HEK293 (cell line): ENCODE results near the gene RPL13A.
A peak's percentile ranks its signal among the peaks of the same experiment; 100 is the strongest.

Experiments
- GLIS2 ChIP-seq: fragments of 450-650 bp; formaldehyde crosslinking; IDR thresholded peaks from 2 replicates; pipeline ENCODE4 v1.5.1; 2016; ENCODE audit warnings: missing biosample characterization, missing genetic modification characterization
- KLF16 ChIP-seq: fragments of 450-650 bp; formaldehyde crosslinking; IDR thresholded peaks from 2 replicates; pipeline ENCODE4 v1.5.1; 2017; ENCODE audit warnings: missing biosample characterization, missing genetic modification characterization
- MYNN ChIP-seq: fragments of 450-650 bp; formaldehyde crosslinking; IDR thresholded peaks from 2 replicates; pipeline ENCODE4 v1.5.1; 2016; ENCODE audit warnings: missing biosample characterization, missing genetic modification characterization, borderline replicate concordance
- PBX3 ChIP-seq: sonication (generic); formaldehyde crosslinking; IDR thresholded peaks from 2 replicates; pipeline ENCODE4 v1.8.1; 2022; ENCODE audit warnings: mild to moderate bottlenecking, moderate library complexity, missing genetic modification reagents
- YY2 ChIP-seq: fragments of 450-650 bp; formaldehyde crosslinking; IDR thresholded peaks from 2 replicates; pipeline ENCODE4 v1.5.1; 2016; ENCODE audit warnings: missing biosample characterization, missing genetic modification characterization
- ZFP37 ChIP-seq: fragments of 450-650 bp; formaldehyde crosslinking; IDR thresholded peaks from 2 replicates; pipeline ENCODE4 v1.5.1; 2016; ENCODE audit warnings: missing biosample characterization, missing genetic modification characterization
- ZNF114 ChIP-seq: fragments of 450-650 bp; formaldehyde crosslinking; IDR thresholded peaks from 2 replicates; pipeline ENCODE4 v1.5.0; 2017; ENCODE audit warnings: missing biosample characterization, missing genetic modification characterization
- ZNF214 ChIP-seq: fragments of 450-650 bp; formaldehyde crosslinking; IDR thresholded peaks from 2 replicates; pipeline ENCODE4 v1.5.1; 2017; ENCODE audit warnings: missing biosample characterization, mild to moderate bottlenecking, missing genetic modification characterization, borderline replicate concordance
- ZNF221 ChIP-seq: fragments of 450-650 bp; formaldehyde crosslinking; IDR thresholded peaks from 2 replicates; pipeline ENCODE4 v1.5.1; 2017; ENCODE audit warnings: missing biosample characterization, missing genetic modification characterization, borderline replicate concordance
- ZNF223 ChIP-seq: fragments of 450-650 bp; formaldehyde crosslinking; IDR thresholded peaks from 2 replicates; pipeline ENCODE4 v1.5.1; 2016; ENCODE audit warnings: missing biosample characterization, missing genetic modification characterization
- ZNF280D ChIP-seq: fragments of 450-650 bp; formaldehyde crosslinking; IDR thresholded peaks from 2 replicates; pipeline ENCODE4 v1.5.1; 2016; ENCODE audit warnings: missing biosample characterization, missing genetic modification characterization
- ZNF292 ChIP-seq: fragments of 450-650 bp; formaldehyde crosslinking; IDR thresholded peaks from 2 replicates; pipeline ENCODE4 v1.5.1; 2016; ENCODE audit warnings: low read depth, missing biosample characterization, missing genetic modification characterization, borderline replicate concordance
- ZNF302 ChIP-seq: fragments of 450-650 bp; formaldehyde crosslinking; IDR thresholded peaks from 2 replicates; pipeline ENCODE4 v1.5.1; 2016; ENCODE audit warnings: missing biosample characterization, missing genetic modification characterization, low read depth
- ZNF324 ChIP-seq: fragments of 450-650 bp; formaldehyde crosslinking; IDR thresholded peaks from 2 replicates; pipeline ENCODE4 v1.5.1; 2016; ENCODE audit warnings: missing biosample characterization, missing genetic modification characterization
- ZNF404 ChIP-seq: fragments of 450-650 bp; formaldehyde crosslinking; IDR thresholded peaks from 2 replicates; pipeline ENCODE4 v1.5.1; 2017; ENCODE audit warnings: missing biosample characterization, missing genetic modification characterization
- ZNF514 ChIP-seq: fragments of 450-650 bp; formaldehyde crosslinking; IDR thresholded peaks from 2 replicates; pipeline ENCODE4 v1.5.1; 2016; ENCODE audit warnings: missing biosample characterization, missing genetic modification characterization
- ZNF530 ChIP-seq: fragments of 450-650 bp; formaldehyde crosslinking; IDR thresholded peaks from 2 replicates; pipeline ENCODE4 v1.5.1; 2016; ENCODE audit warnings: low read depth, missing biosample characterization, missing genetic modification characterization
- ZNF600 ChIP-seq: fragments of 450-650 bp; formaldehyde crosslinking; IDR thresholded peaks from 2 replicates; pipeline ENCODE4 v1.5.1; 2016; ENCODE audit warnings: missing biosample characterization, missing genetic modification characterization
- ZNF624 ChIP-seq: fragments of 450-650 bp; formaldehyde crosslinking; IDR thresholded peaks from 2 replicates; pipeline ENCODE4 v1.5.1; 2017; ENCODE audit warnings: missing biosample characterization, missing genetic modification characterization
- ZNF701 ChIP-seq: fragments of 450-650 bp; formaldehyde crosslinking; IDR thresholded peaks from 2 replicates; pipeline ENCODE4 v1.5.1; 2016; ENCODE audit warnings: missing biosample characterization, missing genetic modification characterization
- ZNF777 ChIP-seq: fragments of 450-650 bp; formaldehyde crosslinking; IDR thresholded peaks from 2 replicates; pipeline ENCODE4 v1.5.1; 2017; ENCODE audit warnings: missing biosample characterization, missing genetic modification characterization, borderline replicate concordance
- ZNF843 ChIP-seq: fragments of 450-650 bp; formaldehyde crosslinking; IDR thresholded peaks from 2 replicates; pipeline ENCODE4 v1.5.1; 2016; ENCODE audit warnings: missing biosample characterization, missing genetic modification characterization
- ZSCAN5A ChIP-seq: fragments of 450-650 bp; formaldehyde crosslinking; IDR thresholded peaks from 2 replicates; pipeline ENCODE4 v1.5.1; 2016; ENCODE audit warnings: missing biosample characterization, missing genetic modification characterization
- TF ChIP-seq, protein P1 (sequence below): fragments of 450-650 bp; formaldehyde crosslinking; IDR thresholded peaks from 2 replicates; pipeline ENCODE4 v1.5.1; 2017; ENCODE audit warnings: missing biosample characterization, missing genetic modification characterization
- TF ChIP-seq, protein P2 (sequence below): fragments of 450-650 bp; formaldehyde crosslinking; IDR thresholded peaks from 2 replicates; pipeline ENCODE4 v1.5.1; 2017; ENCODE audit warnings: missing biosample characterization, missing genetic modification characterization
- TF ChIP-seq, protein P3 (sequence below): fragments of 450-650 bp; formaldehyde crosslinking; IDR thresholded peaks from 2 replicates; pipeline ENCODE4 v1.5.1; 2016; ENCODE audit warnings: missing biosample characterization, missing genetic modification characterization
- TF ChIP-seq, protein P4 (sequence below): fragments of 450-650 bp; formaldehyde crosslinking; IDR thresholded peaks from 2 replicates; pipeline ENCODE4 v1.5.1; 2016; ENCODE audit warnings: missing biosample characterization, missing genetic modification characterization, low read depth

Gene RPL13A

DNA sequence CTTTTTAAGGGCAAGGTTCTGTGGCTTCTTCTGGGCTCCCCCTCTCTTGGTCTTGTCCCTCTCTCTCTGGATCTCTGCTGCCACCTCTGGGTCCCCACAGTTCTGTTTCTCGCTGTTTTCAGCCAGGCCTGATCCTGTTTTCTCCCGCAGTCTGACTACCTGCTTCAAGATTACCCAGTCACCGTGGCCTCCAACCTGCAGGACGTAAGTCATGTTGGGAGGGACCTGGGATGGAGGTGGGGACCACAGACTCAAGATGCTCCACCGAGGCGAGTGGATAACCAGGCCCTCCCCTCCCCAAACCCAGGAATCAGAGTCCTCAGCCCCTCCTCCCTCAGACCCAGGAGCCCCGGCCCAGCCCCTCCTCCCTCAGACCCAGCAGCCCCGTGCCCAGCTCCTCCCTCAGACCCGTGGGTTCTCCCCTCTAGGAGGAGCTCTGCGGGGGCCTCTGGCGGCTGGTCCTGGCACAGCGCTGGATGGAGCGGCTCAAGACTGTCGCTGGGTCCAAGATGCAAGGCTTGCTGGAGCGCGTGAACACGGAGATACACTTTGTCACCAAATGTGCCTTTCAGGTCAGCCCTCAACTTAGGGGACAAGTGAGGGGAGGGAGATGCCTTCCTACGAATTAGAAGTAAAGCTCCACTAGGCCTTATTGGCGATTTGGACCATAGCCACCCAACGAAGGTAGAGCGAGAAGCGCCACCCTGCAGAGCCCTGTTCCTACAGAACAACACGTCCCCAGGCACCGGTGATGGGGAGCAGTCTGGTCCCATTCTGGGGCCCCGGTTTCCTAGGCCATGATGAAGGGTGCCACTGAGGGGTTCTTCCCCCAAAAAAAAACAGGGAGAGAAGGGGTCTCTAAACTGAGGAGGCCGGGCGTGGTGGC, 11.2 kb upstream of the RPL13A start (continued):
- TF ChIP-seq ZSCAN5A (tag by site-specific recombination) (no peak), ZNF777 (no peak), ZNF600 (peak; percentile 63), ZNF701 (no peak), ZNF214 (tag by site-specific recombination) (no peak), ZFP37 (no peak), ZNF280D (no peak), ZNF114 (no peak), ZNF404 (tag by site-specific recombination) (no peak), ZNF514 (no peak), MYNN (tag by site-specific recombination) (no peak), ZNF292 (tag by site-specific recombination) (no peak), KLF16 (tag by site-specific recombination) (no peak), ZNF530 (tag by site-specific recombination) (no peak), ZNF302 (no peak), YY2 (no peak), ZNF221 (no peak), ZNF624 (tag by site-specific recombination) (no peak), ZNF223 (tag by site-specific recombination) (no peak), GLIS2 (peak; percentile 14; the same call in 1 of the 2 replicates), ZNF324 (tag by site-specific recombination) (no peak), ZNF843 (tag by site-specific recombination) (no peak), PBX3 (CRISPR knock-in tag) (no peak)
- TF ChIP-seq, protein P1, sequence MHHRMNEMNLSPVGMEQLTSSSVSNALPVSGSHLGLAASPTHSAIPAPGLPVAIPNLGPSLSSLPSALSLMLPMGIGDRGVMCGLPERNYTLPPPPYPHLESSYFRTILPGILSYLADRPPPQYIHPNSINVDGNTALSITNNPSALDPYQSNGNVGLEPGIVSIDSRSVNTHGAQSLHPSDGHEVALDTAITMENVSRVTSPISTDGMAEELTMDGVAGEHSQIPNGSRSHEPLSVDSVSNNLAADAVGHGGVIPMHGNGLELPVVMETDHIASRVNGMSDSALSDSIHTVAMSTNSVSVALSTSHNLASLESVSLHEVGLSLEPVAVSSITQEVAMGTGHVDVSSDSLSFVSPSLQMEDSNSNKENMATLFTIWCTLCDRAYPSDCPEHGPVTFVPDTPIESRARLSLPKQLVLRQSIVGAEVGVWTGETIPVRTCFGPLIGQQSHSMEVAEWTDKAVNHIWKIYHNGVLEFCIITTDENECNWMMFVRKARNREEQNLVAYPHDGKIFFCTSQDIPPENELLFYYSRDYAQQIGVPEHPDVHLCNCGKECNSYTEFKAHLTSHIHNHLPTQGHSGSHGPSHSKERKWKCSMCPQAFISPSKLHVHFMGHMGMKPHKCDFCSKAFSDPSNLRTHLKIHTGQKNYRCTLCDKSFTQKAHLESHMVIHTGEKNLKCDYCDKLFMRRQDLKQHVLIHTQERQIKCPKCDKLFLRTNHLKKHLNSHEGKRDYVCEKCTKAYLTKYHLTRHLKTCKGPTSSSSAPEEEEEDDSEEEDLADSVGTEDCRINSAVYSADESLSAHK (tag by site-specific recombination), result no peak
- TF ChIP-seq, protein P2, sequence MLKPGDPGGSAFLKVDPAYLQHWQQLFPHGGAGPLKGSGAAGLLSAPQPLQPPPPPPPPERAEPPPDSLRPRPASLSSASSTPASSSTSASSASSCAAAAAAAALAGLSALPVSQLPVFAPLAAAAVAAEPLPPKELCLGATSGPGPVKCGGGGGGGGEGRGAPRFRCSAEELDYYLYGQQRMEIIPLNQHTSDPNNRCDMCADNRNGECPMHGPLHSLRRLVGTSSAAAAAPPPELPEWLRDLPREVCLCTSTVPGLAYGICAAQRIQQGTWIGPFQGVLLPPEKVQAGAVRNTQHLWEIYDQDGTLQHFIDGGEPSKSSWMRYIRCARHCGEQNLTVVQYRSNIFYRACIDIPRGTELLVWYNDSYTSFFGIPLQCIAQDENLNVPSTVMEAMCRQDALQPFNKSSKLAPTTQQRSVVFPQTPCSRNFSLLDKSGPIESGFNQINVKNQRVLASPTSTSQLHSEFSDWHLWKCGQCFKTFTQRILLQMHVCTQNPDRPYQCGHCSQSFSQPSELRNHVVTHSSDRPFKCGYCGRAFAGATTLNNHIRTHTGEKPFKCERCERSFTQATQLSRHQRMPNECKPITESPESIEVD (tag by site-specific recombination), result no peak
- TF ChIP-seq, protein P3, sequence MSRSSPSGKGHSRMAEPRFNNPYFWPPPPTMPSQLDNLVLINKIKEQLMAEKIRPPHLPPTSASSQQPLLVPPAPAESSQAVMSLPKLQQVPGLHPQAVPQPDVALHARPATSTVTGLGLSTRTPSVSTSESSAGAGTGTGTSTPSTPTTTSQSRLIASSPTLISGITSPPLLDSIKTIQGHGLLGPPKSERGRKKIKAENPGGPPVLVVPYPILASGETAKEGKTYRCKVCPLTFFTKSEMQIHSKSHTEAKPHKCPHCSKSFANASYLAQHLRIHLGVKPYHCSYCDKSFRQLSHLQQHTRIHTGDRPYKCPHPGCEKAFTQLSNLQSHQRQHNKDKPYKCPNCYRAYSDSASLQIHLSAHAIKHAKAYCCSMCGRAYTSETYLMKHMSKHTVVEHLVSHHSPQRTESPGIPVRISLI, result no peak
- TF ChIP-seq, protein P4, sequence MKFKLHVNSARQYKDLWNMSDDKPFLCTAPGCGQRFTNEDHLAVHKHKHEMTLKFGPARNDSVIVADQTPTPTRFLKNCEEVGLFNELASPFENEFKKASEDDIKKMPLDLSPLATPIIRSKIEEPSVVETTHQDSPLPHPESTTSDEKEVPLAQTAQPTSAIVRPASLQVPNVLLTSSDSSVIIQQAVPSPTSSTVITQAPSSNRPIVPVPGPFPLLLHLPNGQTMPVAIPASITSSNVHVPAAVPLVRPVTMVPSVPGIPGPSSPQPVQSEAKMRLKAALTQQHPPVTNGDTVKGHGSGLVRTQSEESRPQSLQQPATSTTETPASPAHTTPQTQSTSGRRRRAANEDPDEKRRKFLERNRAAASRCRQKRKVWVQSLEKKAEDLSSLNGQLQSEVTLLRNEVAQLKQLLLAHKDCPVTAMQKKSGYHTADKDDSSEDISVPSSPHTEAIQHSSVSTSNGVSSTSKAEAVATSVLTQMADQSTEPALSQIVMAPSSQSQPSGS (tag by site-specific recombination), result no peak
